Measurements from ENCODE around the gene TMTC1.

The TMTC1 gene

DNA sequence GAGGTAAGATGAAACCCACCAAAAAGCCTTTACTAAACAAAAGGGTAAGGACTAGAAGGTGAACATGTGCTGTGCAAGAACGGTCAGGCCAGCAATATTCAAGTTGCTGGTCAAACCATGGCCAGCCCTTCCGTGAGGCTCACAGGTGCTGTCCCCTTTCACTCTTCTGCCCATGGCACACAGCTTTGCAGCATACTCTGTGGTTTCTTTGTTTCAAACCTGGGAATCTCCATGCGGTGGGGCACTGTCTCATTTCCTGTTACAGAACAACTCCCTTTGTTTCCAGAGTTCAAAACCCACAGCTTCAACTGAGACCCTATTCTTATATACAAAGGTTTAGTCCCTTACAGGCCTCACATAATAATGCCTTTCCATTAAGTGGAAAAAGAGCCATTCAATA lies 284.5 kb downstream of the TMTC1 start:
- no peaks in the 10 kb centered on the region for H3K79me2 ChIP-seq (ENCODE audit: control insufficient read depth, insufficient read depth, low read length, poor library complexity)

GRCh38 chr12:29497588-29497987 lies 286.2 kb downstream of the TMTC1 start, which contains the start of gene OVCH1:
OVCH1 (minus strand) TSS chr12:29497686; CDS start chr12:29497686, 0 bp downstream.
- no peak within 1 kb of the TSS for H2BK5ac ChIP-seq (ENCODE audit: low read depth, low read length, poor library complexity)
- H4K91ac ChIP-seq (ENCODE audit: low read depth, low read length), result no peak within 1 kb of the TSS
- H2BK12ac ChIP-seq (ENCODE audit: low read length), result no peak within 1 kb of the TSS
- H3K18ac ChIP-seq (ENCODE audit: low read length), result no peak within 1 kb of the TSS
- no peaks in the 10 kb centered on the region for H3K27me3 ChIP-seq (ENCODE audit: insufficient read depth, low read length)
- H4K12ac ChIP-seq (ENCODE audit: low read depth, low read length), result no peak within 1 kb of the TSS
- H3K4ac ChIP-seq (ENCODE audit: low read depth, low read length), result no peak within 1 kb of the TSS
- DNase-seq, result no peak
- no peak within 1 kb of the TSS for H3K9ac ChIP-seq (ENCODE audit: low read length)
- no peaks in the 10 kb centered on the region for H3K9me3 ChIP-seq (ENCODE audit: insufficient read depth, low read depth, low read length)
- H3K36me3 ChIP-seq (ENCODE audit: control insufficient read depth in 1 of 2, insufficient read depth in 2 of 2, low read length in 2 of 2), result no peaks in the 10 kb centered on the region
- H3K14ac ChIP-seq (ENCODE audit: low read length), result no peak within 1 kb of the TSS
- no peak within 1 kb of the TSS for H3K27ac ChIP-seq (ENCODE audit: low read depth, low read length)
- H3K79me2 ChIP-seq (ENCODE audit: control insufficient read depth, insufficient read depth, low read length, poor library complexity), result no peaks in the 10 kb centered on the region
- H3K79me1 ChIP-seq (ENCODE audit: low read length), result no peaks in the 10 kb centered on the region
- no peak within 1 kb of the TSS for H4K8ac ChIP-seq (ENCODE audit: low read depth, low read length)
- no peak within 1 kb of the TSS for H3K23ac ChIP-seq (ENCODE audit: low read length)
- no peak within 1 kb of the TSS for H2BK120ac ChIP-seq (ENCODE audit: insufficient read depth, low read length, poor library complexity)
- H3K4me1 ChIP-seq (ENCODE audit: control insufficient read depth in 1 of 2, insufficient read depth in 2 of 2, low read length in 2 of 2), result peaks cover 1 to 2% of the 10 kb centered on the region in 2 experiments
- no peak within 1 kb of the TSS for H3K4me2 ChIP-seq (ENCODE audit: low read length)
- no peak within 1 kb of the TSS for H2AK5ac ChIP-seq (ENCODE audit: low read length)
- WGBS (ENCODE audit: extremely low coverage, insufficient coverage, insufficient read length), result no CpG with 5 or more reads among the region's 18 CpGs
- no peak within 1 kb of the TSS for H2AFZ ChIP-seq (ENCODE audit: insufficient read depth, low read length, poor library complexity)
- no peak within 1 kb of the TSS for H3K4me3 ChIP-seq (ENCODE audit: low read depth, low read length)

More for the DNA sequence above, 284.5 kb downstream of the TMTC1 start:
- Histone ChIP-seq H3K14ac (ENCODE audit: low read length) (no peak overlapping the region), H2BK120ac (ENCODE audit: insufficient read depth, low read length, poor library complexity) (no peak overlapping the region), H3K36me3 (ENCODE audit: control insufficient read depth in 1 of 2, insufficient read depth in 2 of 2, low read length in 2 of 2) (no peaks in the 10 kb centered on the region), H3K9ac (ENCODE audit: low read length) (no peak overlapping the region), H2AFZ (ENCODE audit: insufficient read depth, low read length, poor library complexity) (no peak overlapping the region), H2BK5ac (ENCODE audit: low read depth, low read length, poor library complexity) (no peak overlapping the region), H4K8ac (ENCODE audit: low read depth, low read length) (no peak overlapping the region), H4K12ac (ENCODE audit: low read depth, low read length) (no peak overlapping the region), H3K27me3 (ENCODE audit: insufficient read depth, low read length) (no peaks in the 10 kb centered on the region), H3K4me2 (ENCODE audit: low read length) (no peak overlapping the region), H2AK5ac (ENCODE audit: low read length) (no peak overlapping the region), H3K4me3 (ENCODE audit: low read depth, low read length) (no peak overlapping the region), H3K27ac (ENCODE audit: low read depth, low read length) (no peak overlapping the region), H3K18ac (ENCODE audit: low read length) (no peak overlapping the region), H3K9me3 (ENCODE audit: insufficient read depth, low read depth, low read length) (no peaks in the 10 kb centered on the region), H3K4ac (ENCODE audit: low read depth, low read length) (no peak overlapping the region), H2BK12ac (ENCODE audit: low read length) (no peak overlapping the region), H3K79me1 (ENCODE audit: low read length) (no peaks in the 10 kb centered on the region), H4K91ac (ENCODE audit: low read depth, low read length) (no peak overlapping the region), H3K4me1 (ENCODE audit: control insufficient read depth in 1 of 2, insufficient read depth in 2 of 2, low read length in 2 of 2) (peaks cover 1 to 2% of the 10 kb centered on the region in 2 experiments), H3K23ac (ENCODE audit: low read length) (no peak overlapping the region)
- no CpG with 5 or more reads among the region's 3 CpGs for WGBS (ENCODE audit: extremely low coverage, insufficient coverage, insufficient read length)
- DNase-seq, result no peak

DNA sequence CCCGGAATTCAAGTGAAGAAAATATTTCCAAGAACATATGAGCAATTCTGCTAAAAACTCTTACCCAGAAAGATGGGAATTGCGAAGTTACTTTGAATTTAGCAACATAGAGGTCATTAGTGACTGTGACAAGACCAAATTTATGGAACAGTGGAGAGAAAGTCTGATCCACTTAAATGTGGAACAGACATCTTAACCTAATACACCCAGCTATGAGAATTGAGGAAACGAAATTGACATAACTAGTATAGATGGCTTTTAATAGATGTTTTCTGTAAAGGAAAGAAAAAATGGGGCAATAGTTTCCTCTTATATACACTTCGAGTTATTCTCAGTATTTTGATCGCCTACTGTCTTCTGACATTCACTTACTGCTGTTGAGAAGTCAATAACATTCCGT lies 290.9 kb downstream of the TMTC1 start:
- Histone ChIP-seq H4K12ac (ENCODE audit: low read depth, low read length) (no peak overlapping the region), H4K91ac (ENCODE audit: low read depth, low read length) (no peak overlapping the region), H4K8ac (ENCODE audit: low read depth, low read length) (no peak overlapping the region), H2BK120ac (ENCODE audit: insufficient read depth, low read length, poor library complexity) (no peak overlapping the region), H3K79me1 (ENCODE audit: low read length) (no peaks in the 10 kb centered on the region), H3K4ac (ENCODE audit: low read depth, low read length) (no peak overlapping the region), H3K4me1 (ENCODE audit: control insufficient read depth in 1 of 2, insufficient read depth in 2 of 2, low read length in 2 of 2) (peaks cover 1 to 2% of the 10 kb centered on the region in 2 experiments), H2AFZ (ENCODE audit: insufficient read depth, low read length, poor library complexity) (no peak overlapping the region), H3K14ac (ENCODE audit: low read length) (no peak overlapping the region), H3K36me3 (ENCODE audit: control insufficient read depth in 1 of 2, insufficient read depth in 2 of 2, low read length in 2 of 2) (no peaks in the 10 kb centered on the region), H3K27ac (ENCODE audit: low read depth, low read length) (no peak overlapping the region), H3K9me3 (ENCODE audit: insufficient read depth, low read depth, low read length) (no peaks in the 10 kb centered on the region), H2AK5ac (ENCODE audit: low read length) (no peak overlapping the region), H3K9ac (ENCODE audit: low read length) (no peak overlapping the region), H2BK12ac (ENCODE audit: low read length) (no peak overlapping the region), H2BK5ac (ENCODE audit: low read depth, low read length, poor library complexity) (no peak overlapping the region), H3K18ac (ENCODE audit: low read length) (no peak overlapping the region), H3K79me2 (ENCODE audit: control insufficient read depth, insufficient read depth, low read length, poor library complexity) (no peaks in the 10 kb centered on the region), H3K27me3 (ENCODE audit: insufficient read depth, low read length) (no peaks in the 10 kb centered on the region), H3K23ac (ENCODE audit: low read length) (no peak overlapping the region), H3K4me2 (ENCODE audit: low read length) (no peak overlapping the region), H3K4me3 (ENCODE audit: low read depth, low read length) (no peak overlapping the region)
- DNase-seq, result no peak
- no CpG with 5 or more reads among the region's 6 CpGs for WGBS (ENCODE audit: extremely low coverage, insufficient coverage, insufficient read length)

DNA sequence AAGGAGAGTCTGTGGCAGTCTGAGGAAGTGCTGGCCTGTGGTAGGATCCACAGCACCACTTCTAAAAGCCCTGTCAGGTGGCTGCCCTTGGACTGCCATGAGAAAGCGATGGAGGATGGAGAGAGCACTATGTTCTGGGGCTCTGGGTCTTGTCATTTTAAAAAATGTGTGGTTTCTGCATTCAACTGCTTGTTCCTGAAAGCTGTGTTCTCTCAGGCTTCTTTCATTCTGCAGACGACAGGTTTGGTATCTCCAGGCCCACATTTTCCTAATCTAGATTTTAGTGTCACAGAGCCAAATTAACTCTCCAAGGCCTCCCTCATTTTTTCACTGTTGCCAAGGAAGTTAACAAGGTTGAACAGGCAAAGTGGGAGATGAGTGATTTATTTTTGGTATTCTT lies 296.8 kb downstream of the TMTC1 start:
- Histone ChIP-seq H3K27me3 (ENCODE audit: insufficient read depth, low read length) (no peaks in the 10 kb centered on the region), H3K79me1 (ENCODE audit: low read length) (no peaks in the 10 kb centered on the region), H3K23ac (ENCODE audit: low read length) (no peak overlapping the region), H3K9me3 (ENCODE audit: insufficient read depth, low read depth, low read length) (no peaks in the 10 kb centered on the region), H2AFZ (ENCODE audit: insufficient read depth, low read length, poor library complexity) (no peak overlapping the region), H3K36me3 (ENCODE audit: control insufficient read depth in 1 of 2, insufficient read depth in 2 of 2, low read length in 2 of 2) (no peaks in the 10 kb centered on the region), H3K27ac (ENCODE audit: low read depth, low read length) (no peak overlapping the region), H3K4ac (ENCODE audit: low read depth, low read length) (no peak overlapping the region), H2BK120ac (ENCODE audit: insufficient read depth, low read length, poor library complexity) (no peak overlapping the region), H3K18ac (ENCODE audit: low read length) (no peak overlapping the region), H4K12ac (ENCODE audit: low read depth, low read length) (no peak overlapping the region), H3K4me1 (ENCODE audit: control insufficient read depth in 1 of 2, insufficient read depth in 2 of 2, low read length in 2 of 2) (no peaks in the 10 kb centered on the region), H4K91ac (ENCODE audit: low read depth, low read length) (no peak overlapping the region), H3K4me2 (ENCODE audit: low read length) (no peak overlapping the region), H2AK5ac (ENCODE audit: low read length) (no peak overlapping the region), H3K14ac (ENCODE audit: low read length) (no peak overlapping the region), H3K4me3 (ENCODE audit: low read depth, low read length) (no peak overlapping the region), H2BK12ac (ENCODE audit: low read length) (no peak overlapping the region), H3K9ac (ENCODE audit: low read length) (no peak overlapping the region), H2BK5ac (ENCODE audit: low read depth, low read length, poor library complexity) (no peak overlapping the region), H4K8ac (ENCODE audit: low read depth, low read length) (no peak overlapping the region), H3K79me2 (ENCODE audit: control insufficient read depth, insufficient read depth, low read length, poor library complexity) (no peaks in the 10 kb centered on the region)
- WGBS (ENCODE audit: extremely low coverage, insufficient coverage, insufficient read length), result no CpG with 5 or more reads among the region's 2 CpGs
- no peak for DNase-seq

Measured in trophoblast cell (in vitro differentiated cells and primary cell).